AG04449 (cell line): Measurements from ENCODE around the gene YTHDF1.

ENCODE experiments used
- CTCF ChIA-PET: fragments of 350-600 bp; formaldehyde crosslinking; extraction: SDS; loops from one replicate; lab custom pipeline; 2021; ENCODE audit warnings: antibody characterized with exemption; lab: Yijun Ruan, JAX
- POLR2A ChIA-PET: fragments of 400-600, 350-600 bp; formaldehyde crosslinking; extraction: SDS; loops from one replicate; lab custom pipeline; 2020; ENCODE audit warnings: antibody characterized with exemption, inconsistent platforms; lab: Yijun Ruan, JAX
- DNase-seq: peaks from one replicate; pipeline ENCODE4 v3.0.0-alpha.2; 2010; ENCODE audit warnings: low read depth, low spot score
- H3K4me3 ChIP-seq: 2 replicates; pipeline ENCODE4 v1.5.1; 2011; ENCODE audit warnings: low read depth, mild to moderate bottlenecking, control low read depth, low read length
- CTCF ChIP-seq: IDR thresholded peaks from one replicate; pipeline ENCODE4 v1.5.1; 2011; ENCODE audit warnings: mild to moderate bottlenecking, moderate library complexity, low read length, control low read depth, inconsistent platforms; ENCODE audit not compliant: insufficient read depth; ENCODE audit errors: missing control alignments

YTHDF1 gene

GRCh38 chr20:63182946-63183415 is 33.0 kb downstream of the YTHDF1 start:
- H3K4me3 ChIP-seq = no peak overlapping the region
- CTCF ChIA-PET = interaction anchor here (0.8 to 2.0 kb wide), 10 partner anchors 8 to 210 kb away, joined by 3 to 11 read pairs (median 5); no protein-coding TSS in a partner anchor
- POLR2A ChIA-PET = no interaction called here
- no peak for TF ChIP-seq CTCF
- DNase-seq = no peak

GRCh38 chr20:63182425-63182824 is 33.5 kb downstream of the YTHDF1 start:
- no peak overlapping the region for H3K4me3 ChIP-seq
- no peak for DNase-seq
- no peak for TF ChIP-seq CTCF
- POLR2A ChIA-PET = no interaction called here
- CTCF ChIA-PET = interaction anchor here (0.8 to 1.7 kb wide), 7 partner anchors 9 to 127 kb away, joined by 3 to 11 read pairs (median 5); no protein-coding TSS in a partner anchor

- CTCF ChIA-PET = interaction anchor here (0.9 to 1.8 kb wide), 8 partner anchors 8 to 209 kb away, joined by 3 to 8 read pairs (median 4); partner anchors contain the start of gene YTHDF1
- TF ChIP-seq CTCF = no peak
- POLR2A ChIA-PET = no interaction called here
- H3K4me3 ChIP-seq = no peak overlapping the region
- DNase-seq = no peak
These were observed 34.7 kb downstream of the YTHDF1 start for GRCh38 chr20:63181226-63181625.

- no peak overlapping the region for H3K4me3 ChIP-seq
- ChIA-PET POLR2A (interaction anchor here (0.6 kb wide), 1 partner anchor 11 kb away, joined by 5 read pairs; no protein-coding TSS in a partner anchor), CTCF (interaction anchor here (0.9 to 1.8 kb wide), 9 partner anchors 7 to 208 kb away, joined by 3 to 8 read pairs (median 4); partner anchors contain the start of gene YTHDF1)
- no peak for DNase-seq
- TF ChIP-seq CTCF = no peak
These were observed 35.3 kb downstream of the YTHDF1 start for GRCh38 chr20:63180569-63181185.

GRCh38 chr20:63179687-63180568 is 36.0 kb downstream of the YTHDF1 start:
- ChIA-PET POLR2A (interaction anchor here (0.6 kb wide), 1 partner anchor 12 kb away, joined by 5 read pairs; no protein-coding TSS in a partner anchor), CTCF (interaction anchor here (0.9 to 1.8 kb wide), 6 partner anchors 8 to 124 kb away, joined by 3 to 8 read pairs (median 4); partner anchors contain the start of gene YTHDF1)
- H3K4me3 ChIP-seq = no peak overlapping the region
- no peak for TF ChIP-seq CTCF
- no peak for DNase-seq
